ENCODE results near the gene OR4D11. TPM values are rescaled to one million over a fixed set of nuclear protein-coding genes. Genes with fewer than 3 reads are reported as not detected.

OR4D11 gene
- total and polyA plus RNA-seq, 10 of the 15 experiments (the other 5 are each of a cell fraction or from before 2014, with no cell fraction given) = not detected

- TF ChIP-seq ZBTB40 (IDR thresholded peaks at IDR 0.05; ENCODE audit: borderline replicate concordance) (peak; percentile 65; the same call in 1 of the 2 replicates), ZBTB33 (IDR thresholded peaks at IDR 0.05) (peak; percentile 29; the same call in 1 of the 2 replicates), FOXM1 (IDR thresholded peaks at IDR 0.05; ENCODE audit: low read depth, low read length) (0 out of 2 replicates have a peak, but pooled peaks have one; percentile 50), BCLAF1 (IDR thresholded peaks at IDR 0.05) (no peak), SUZ12 (IDR thresholded peaks at IDR 0.05; ENCODE audit: unreplicated experiment) (no peak), ZNF592 (IDR thresholded peaks at IDR 0.05) (no peak), IKZF2 (IDR thresholded peaks at IDR 0.05) (peak; percentile 79 to 88; a peak in 2 of 4 replicates), YY1 (IDR thresholded peaks at IDR 0.05; ENCODE audit: low read depth, low read length) (no peak; the same call in 1 of the 2 replicates), STAT1 (conservative IDR thresholded peaks at IDR 0.05) (peak; percentile 67; the same call in 1 of the 2 replicates), SP1 (IDR thresholded peaks at IDR 0.05; ENCODE audit: low read depth, low read length) (no peak), SREBF1 (IDR thresholded peaks at IDR 0.05; ENCODE audit: low read length) (no peak)
Measured at GRCh38 chr11:59550368-59550841, 47.0 kb downstream of the OR4D11 start (continued).
